Transverse colon (tissue), 4 donors: ENCODE data around the gene FGD5. TPM values are rescaled to one million over a fixed set of nuclear protein-coding genes. Genes with fewer than 3 reads are reported as not detected.

Experiments
- DNase-seq: peaks from one replicate; pipeline ENCODE4 v3.0.0-alpha.2; 2019
- H3K27ac ChIP-seq, 4 donors: fragments of 200-600 bp; sonication (generic); 2 replicates each; pipeline ENCODE4 v1.5.1; 2016 to 2018; ENCODE audit warnings: inconsistent platforms in 4 of 4
- H3K27me3 ChIP-seq: fragments of 200-600 bp; sonication (generic); 2 replicates; pipeline ENCODE4 v1.5.1; 2017; ENCODE audit warnings: inconsistent platforms
- H3K36me3 ChIP-seq, 4 donors: fragments of 200-600 bp; sonication (generic); 2 replicates each; pipeline ENCODE4 v1.5.1; 2017 to 2019; ENCODE audit warnings: inconsistent platforms in 4 of 4
- H3K4me1 ChIP-seq, 4 donors: fragments of 200-600 bp; sonication (generic); 2 replicates each; pipeline ENCODE4 v1.5.1; 2017 to 2020; ENCODE audit warnings: inconsistent platforms in 4 of 4
- H3K4me3 ChIP-seq, 4 donors: fragments of 200-600 bp; sonication (generic); 1 replicate in 1 of 4; 2 replicates in 3 of 4; pipeline versions ENCODE4 v1.5.1 to v1.6.1; 2017 to 2019; ENCODE audit warnings: inconsistent platforms in 4 of 4
- H3K9me3 ChIP-seq, 2 donors: fragments of 200-600 bp; sonication (generic); 2 replicates each; pipeline ENCODE4 v1.5.1; 2017 to 2019; ENCODE audit warnings: inconsistent platforms in 2 of 2
- EP300 ChIP-seq: sonication (generic); formaldehyde crosslinking; IDR thresholded peaks from one replicate; pipeline ENCODE4 v1.6.1; 2017; ENCODE audit warnings: antibody characterized with exemption, low read depth
- POLR2A ChIP-seq: fragments of 450-650 bp; IDR thresholded peaks from one replicate; pipeline ENCODE4 v1.6.1; 2016; ENCODE audit warnings: antibody characterized with exemption, mild to moderate bottlenecking, moderate library complexity
- POLR2AphosphoS5 ChIP-seq, 3 donors: sonication (generic); formaldehyde crosslinking; IDR thresholded peaks; one replicate each; pipeline ENCODE4 v1.6.1; 2016; ENCODE audit warnings: antibody characterized with exemption in 3 of 3
- WGBS, 2 donors: methylation state at CpG; one replicate each; pipeline ENCODE4 v1.1.5; 2018; ENCODE audit warnings: low coverage in 1 of 2; 5-methylcytosine and 5-hydroxymethylcytosine counted together
- in situ Hi-C, 4 donors: fragments of 200-750 bp; cut with MboI; loops; one replicate each; pipeline versions ENCODE4 v1.15.0 to v1.15.1; 2017; ENCODE audit warnings: low sequenced_read_pairs in 3 of 4, low pct_ligation_motif_present in 1 of 4, low pct_unique_long_range_greater_than_20kb in 1 of 4
- intact Hi-C: fragments of 100-400 bp; cut with DNase I; formaldehyde crosslinking; loops from one replicate; pipeline ENCODE4 v1.15.1; 2023; ENCODE audit warnings: low total_unique reads
- total RNA-seq, 4 donors: library from RNA; depleted of rRNA; stranded (reverse); fragments of >200 nt; gene quantifications; one replicate each; pipeline ENCODE4 v1.1.0, GENCODE V29; 2016
- TF ChIP-seq, protein P1 (sequence below), 5 experiments: fragments of 200-600 bp in 3 of 5; fragments of 450-650 bp in 2 of 5; sonication (generic) in 3 of 5; IDR thresholded peaks; 1 replicate in 2 of 5; 2 replicates in 3 of 5; pipeline ENCODE4 v1.5.1; 2016 to 2017; ENCODE audit warnings: antibody characterized with exemption in 5 of 5, inconsistent platforms in 3 of 5, mild to moderate bottlenecking in 2 of 5, moderate library complexity in 1 of 5

FGD5 gene
- total RNA-seq, 4 donors from 2014 or later = 5.6 to 15.9 (median 10.2) TPM

DNA sequence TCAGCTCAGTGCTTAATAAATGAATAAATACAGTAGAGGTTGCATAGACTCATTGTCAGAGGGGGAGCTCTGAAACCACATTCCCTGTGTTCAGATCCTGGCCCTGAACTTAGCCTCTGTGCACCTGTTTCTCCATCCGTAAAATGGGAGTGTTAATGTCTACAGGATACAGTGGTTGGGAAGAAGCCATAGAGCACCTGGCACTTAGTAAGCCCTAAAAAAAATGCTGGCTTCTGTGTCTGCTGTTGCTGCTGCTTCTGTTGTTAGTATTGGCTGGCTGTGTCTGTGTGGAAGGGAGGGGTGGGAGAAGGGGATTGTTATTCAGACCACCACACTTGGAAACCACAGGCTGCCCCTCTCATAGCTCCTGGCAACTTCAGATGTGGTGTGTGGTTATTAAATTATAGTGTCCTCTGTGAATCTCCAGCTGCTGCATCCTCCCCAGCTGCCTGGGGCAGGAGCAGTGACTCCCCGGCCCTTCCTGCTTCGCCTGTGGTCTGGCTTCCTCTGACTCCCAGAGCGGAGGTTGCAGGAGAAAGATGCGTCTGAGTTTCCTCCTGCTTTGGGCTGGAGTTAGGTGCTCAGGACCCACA is 31.0 kb downstream of the FGD5 start:
- H3K4me3 ChIP-seq = no peak overlapping the region
- in situ Hi-C loops = no loop called here
- 51% methylated on average over 5 of the region's 5 CpGs; no CpG with 5 or more reads in 1 of the 2 donors for WGBS, 2 donors
- TF ChIP-seq, protein P1, sequence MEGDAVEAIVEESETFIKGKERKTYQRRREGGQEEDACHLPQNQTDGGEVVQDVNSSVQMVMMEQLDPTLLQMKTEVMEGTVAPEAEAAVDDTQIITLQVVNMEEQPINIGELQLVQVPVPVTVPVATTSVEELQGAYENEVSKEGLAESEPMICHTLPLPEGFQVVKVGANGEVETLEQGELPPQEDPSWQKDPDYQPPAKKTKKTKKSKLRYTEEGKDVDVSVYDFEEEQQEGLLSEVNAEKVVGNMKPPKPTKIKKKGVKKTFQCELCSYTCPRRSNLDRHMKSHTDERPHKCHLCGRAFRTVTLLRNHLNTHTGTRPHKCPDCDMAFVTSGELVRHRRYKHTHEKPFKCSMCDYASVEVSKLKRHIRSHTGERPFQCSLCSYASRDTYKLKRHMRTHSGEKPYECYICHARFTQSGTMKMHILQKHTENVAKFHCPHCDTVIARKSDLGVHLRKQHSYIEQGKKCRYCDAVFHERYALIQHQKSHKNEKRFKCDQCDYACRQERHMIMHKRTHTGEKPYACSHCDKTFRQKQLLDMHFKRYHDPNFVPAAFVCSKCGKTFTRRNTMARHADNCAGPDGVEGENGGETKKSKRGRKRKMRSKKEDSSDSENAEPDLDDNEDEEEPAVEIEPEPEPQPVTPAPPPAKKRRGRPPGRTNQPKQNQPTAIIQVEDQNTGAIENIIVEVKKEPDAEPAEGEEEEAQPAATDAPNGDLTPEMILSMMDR (IDR thresholded peaks at IDR 0.05) = no peak
- TF ChIP-seq POLR2A (no peak), EP300 (no peak), POLR2AphosphoS5 (IDR thresholded peaks at IDR 0.05) (no peak)
- no peaks in the 10 kb centered on the region for H3K36me3 ChIP-seq
- H3K9me3 ChIP-seq = no peaks in the 10 kb centered on the region
- peaks cover 7 to 29% (median 12%) of the 10 kb centered on the region in 4 donors for H3K4me1 ChIP-seq
- no peak for DNase-seq
- no peaks in the 10 kb centered on the region for H3K27me3 ChIP-seq
- no peak overlapping the region for H3K27ac ChIP-seq
- intact Hi-C loops = no loop called here

DNA sequence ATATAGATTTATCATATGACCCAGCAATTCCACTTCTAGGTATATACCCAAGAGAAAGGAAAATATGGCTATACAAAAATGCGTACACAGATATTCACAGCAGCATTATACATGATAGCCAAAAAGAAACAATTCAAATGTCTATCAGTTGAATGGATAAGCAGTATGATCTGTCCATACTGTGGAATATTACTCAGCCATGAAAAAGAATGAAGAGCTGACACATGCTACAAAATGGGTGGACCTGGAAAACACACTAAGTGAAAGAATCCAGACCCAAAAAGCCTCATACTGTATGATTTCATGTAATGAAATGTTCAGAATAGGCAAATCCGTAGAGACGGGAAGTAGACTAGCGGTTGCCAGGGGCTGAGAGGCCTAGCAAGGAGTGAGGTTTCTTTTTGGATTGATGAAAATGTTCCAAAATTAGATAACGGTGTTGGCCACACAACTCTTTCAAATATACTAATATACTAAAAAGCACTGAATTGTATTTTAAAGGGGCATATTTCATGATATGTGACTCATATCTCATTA is 33.4 kb downstream of the FGD5 start:
- Histone ChIP-seq H3K27ac (peak overlapping the region in 1 of 4 donors; percentile 41), H3K4me3 (no peak overlapping the region), H3K27me3 (no peaks in the 10 kb centered on the region), H3K4me1 (peaks cover 7 to 14% (median 8%) of the 10 kb centered on the region in 4 donors), H3K9me3 (no peaks in the 10 kb centered on the region), H3K36me3 (no peaks in the 10 kb centered on the region)
- no peak for TF ChIP-seq POLR2AphosphoS5 (IDR thresholded peaks at IDR 0.05)
- TF ChIP-seq EP300 = no peak
- TF ChIP-seq, protein P1 (IDR thresholded peaks at IDR 0.05) = no peak
- TF ChIP-seq POLR2A = no peak
- intact Hi-C loops (no loop called here), in situ Hi-C loops (no loop called here)
- 90 to 100% methylated on average over 5 of the region's 5 CpGs for WGBS, 2 donors
- no peak for DNase-seq

DNA sequence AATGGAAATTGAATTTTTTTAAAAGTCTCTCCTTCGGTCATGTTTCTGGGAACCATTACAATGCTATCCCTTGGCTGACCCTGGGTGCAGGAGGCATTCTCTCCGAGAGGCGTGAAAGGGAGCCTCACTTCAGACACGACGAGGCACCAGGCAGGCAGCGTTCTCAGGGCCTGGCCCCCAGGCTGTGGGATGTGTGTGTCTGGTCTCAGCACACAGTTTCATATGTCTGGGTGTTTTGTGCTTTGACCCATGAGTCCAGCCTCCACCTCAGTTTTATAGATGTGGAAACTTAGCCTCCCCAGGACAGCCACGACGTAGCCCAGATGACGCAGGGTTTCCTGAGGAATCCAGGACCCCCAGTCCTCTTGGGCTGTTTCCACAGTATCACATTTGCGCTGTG is 34.0 kb downstream of the FGD5 start:
- Histone ChIP-seq H3K36me3 (no peaks in the 10 kb centered on the region), H3K27ac (peak overlapping the region in 2 of 4 donors; percentile 31 to 41), H3K4me1 (peaks cover 5 to 8% (median 7%) of the 10 kb centered on the region in 4 donors), H3K27me3 (no peaks in the 10 kb centered on the region), H3K4me3 (no peak overlapping the region), H3K9me3 (no peaks in the 10 kb centered on the region)
- TF ChIP-seq POLR2AphosphoS5 (IDR thresholded peaks at IDR 0.05) (no peak), EP300 (no peak), POLR2A (no peak)
- TF ChIP-seq, protein P1 (IDR thresholded peaks at IDR 0.05) = no peak
- intact Hi-C loops (no loop called here), in situ Hi-C loops (no loop called here)
- no peak for DNase-seq
- 64 to 73% methylated on average over 5 to 10 of the region's 10 CpGs for WGBS, 2 donors

DNA sequence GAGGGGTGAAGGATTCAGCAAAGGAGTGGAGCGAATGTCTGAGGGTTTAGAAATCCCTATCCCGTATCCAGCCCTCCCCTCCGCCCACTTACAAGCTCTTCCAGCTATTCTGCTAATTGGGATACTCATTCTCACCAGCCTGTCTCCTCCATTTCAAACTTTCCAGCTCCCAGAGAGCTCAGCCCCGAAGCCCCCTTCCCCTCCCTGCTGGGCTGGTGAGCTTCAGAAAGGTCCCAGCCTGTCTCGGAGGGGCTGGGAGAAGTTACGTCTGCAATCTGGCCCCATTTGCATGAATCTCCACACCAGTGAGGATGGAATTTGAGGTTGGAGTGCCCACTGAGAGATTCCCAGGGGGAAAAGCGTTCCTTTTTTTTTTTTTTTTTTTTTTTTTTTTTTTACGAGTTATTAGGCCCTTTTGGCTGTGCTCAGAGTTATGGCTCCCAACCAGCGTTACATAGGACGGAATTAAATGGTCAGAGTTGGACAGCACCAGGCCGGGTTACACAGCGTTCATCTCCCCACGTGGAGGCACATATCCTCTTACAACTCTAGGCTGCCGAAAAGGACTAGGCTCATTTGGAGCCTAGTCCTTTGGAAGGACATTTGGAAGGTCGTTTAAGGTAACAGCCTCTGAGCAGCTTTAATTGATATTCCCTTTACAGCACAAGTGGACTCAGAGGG is 34.6 kb downstream of the FGD5 start:
- Histone ChIP-seq H3K4me1 (peaks cover 0 to 1% (median under 1%) of the 10 kb centered on the region in 4 donors), H3K36me3 (no peaks in the 10 kb centered on the region), H3K9me3 (no peaks in the 10 kb centered on the region), H3K27ac (peak overlapping the region in 3 of 4 donors; percentile 18 to 41 (median 31)), H3K4me3 (no peak overlapping the region), H3K27me3 (no peaks in the 10 kb centered on the region)
- 67% methylated on average over 15 of the region's 15 CpGs; no CpG with 5 or more reads in 1 of the 2 donors for WGBS, 2 donors
- intact Hi-C loops = no loop called here
- TF ChIP-seq, protein P1 (IDR thresholded peaks at IDR 0.05) = no peak
- no peak for TF ChIP-seq POLR2AphosphoS5 (IDR thresholded peaks at IDR 0.05)
- TF ChIP-seq POLR2A = no peak
- no peak for TF ChIP-seq EP300
- in situ Hi-C loops = no loop called here
- DNase-seq = no peak
